Stimulated activated CD4-positive, alpha-beta T cell treated with anti-CD3 and anti-CD28 coated beads, Interleukin-15, amount 100 ng/mL, for 24 hours (primary cell): ENCODE data around the gene ACOD1.
A peak's percentile ranks its signal among the peaks of the same experiment; 100 is the strongest.
"Not testable (repeated sequence)": the region's sequence is repeated elsewhere in the genome, so short reads cannot be mapped to it uniquely, and the experiment has no call there.

Experiments used
- DNase-seq: peaks from one replicate; pipeline ENCODE4 v3.0.0-alpha.2; 2020

Gene ACOD1

GRCh38 chr13:76948149-76948548, at the start of gene ACOD1:
TSS of gene ACOD1 (plus strand) at chr13:76948511. CDS start at chr13:76948559, 48 bp downstream.
- DNase-seq, result no peak

GRCh38 chr13:76899066-76899465, 49.2 kb upstream of the ACOD1 start:
- not testable (repeated sequence) for DNase-seq

- peak; percentile 72 for DNase-seq
Measured at GRCh38 chr13:76903544-76904162, 44.7 kb upstream of the ACOD1 start.

GRCh38 chr13:76904507-76904906, 43.8 kb upstream of the ACOD1 start:
- no peak for DNase-seq

GRCh38 chr13:76912476-76912875, 35.8 kb upstream of the ACOD1 start:
- DNase-seq, result no peak

GRCh38 chr13:76913898-76914297, 34.4 kb upstream of the ACOD1 start:
- DNase-seq, result no peak

- DNase-seq, result no peak
Measured at GRCh38 chr13:76917095-76917494, 31.2 kb upstream of the ACOD1 start.

GRCh38 chr13:76917755-76918481, 30.4 kb upstream of the ACOD1 start:
- DNase-seq, result not testable (repeated sequence)

- DNase-seq, result no peak
Measured at GRCh38 chr13:76921516-76921915, 26.8 kb upstream of the ACOD1 start.

GRCh38 chr13:76925115-76925514, 23.2 kb upstream of the ACOD1 start:
- DNase-seq, result no peak

GRCh38 chr13:76927955-76928354, 20.4 kb upstream of the ACOD1 start:
- DNase-seq, result no peak

GRCh38 chr13:76928456-76928855, 19.9 kb upstream of the ACOD1 start:
- DNase-seq, result no peak

GRCh38 chr13:76929320-76929719, 19.0 kb upstream of the ACOD1 start:
- no peak for DNase-seq

GRCh38 chr13:76929851-76930374, 18.4 kb upstream of the ACOD1 start:
- no peak for DNase-seq

GRCh38 chr13:76932076-76932475, 16.2 kb upstream of the ACOD1 start:
- DNase-seq, result no peak

GRCh38 chr13:76934671-76935070, 13.6 kb upstream of the ACOD1 start:
- DNase-seq, result no peak

GRCh38 chr13:76936763-76937162, 11.5 kb upstream of the ACOD1 start:
- DNase-seq, result no peak

- no peak for DNase-seq
Measured at GRCh38 chr13:76937281-76937820, 11.0 kb upstream of the ACOD1 start.

GRCh38 chr13:76939215-76939614, 9.1 kb upstream of the ACOD1 start:
- DNase-seq, result no peak

- DNase-seq, result no peak
Measured at GRCh38 chr13:76942363-76942762, 5.9 kb upstream of the ACOD1 start.

- no peak for DNase-seq
Measured at GRCh38 chr13:76943646-76944045, 4.7 kb upstream of the ACOD1 start.

GRCh38 chr13:76944456-76944855, 3.9 kb upstream of the ACOD1 start:
- no peak for DNase-seq

- no peak for DNase-seq
Measured at GRCh38 chr13:76950101-76950500, 1.8 kb downstream of the ACOD1 start.

- DNase-seq, result no peak
Measured at GRCh38 chr13:76953968-76954367, 5.7 kb downstream of the ACOD1 start.
